ENCODE results near the gene POC1A.

GRCh38 chr3:52068730-52069129 is 85.5 kb downstream of the POC1A start:
- TF ChIP-seq CTCF (IDR thresholded peaks at IDR 0.05) (no peak), POLR2A (IDR thresholded peaks at IDR 0.05) (no peak)

Data from testis (tissue), 2 donors.